ENCODE measurements around the gene ODF2L. TPM values are rescaled to one million over a fixed set of nuclear protein-coding genes. Genes with fewer than 3 reads are reported as not detected.

Gene ODF2L
- total RNA-seq (ENCODE audit: low replicate concordance) = 46.9 and 54.3 TPM in 2 replicates
- long read RNA-seq, transcript ODF2L-213 (2 exons, 1,650 nt) = minor isoform, 5 of 118 reads
- long read RNA-seq, transcript ODF2L-218 (11 exons, 1,422 nt) = major isoform, 13 of 118 reads
- long read RNA-seq, partial matches to known transcripts = 73 of 118 reads
- long read RNA-seq, other reads (novel, unspliced or antisense) = 26 of 118 reads

DNA sequence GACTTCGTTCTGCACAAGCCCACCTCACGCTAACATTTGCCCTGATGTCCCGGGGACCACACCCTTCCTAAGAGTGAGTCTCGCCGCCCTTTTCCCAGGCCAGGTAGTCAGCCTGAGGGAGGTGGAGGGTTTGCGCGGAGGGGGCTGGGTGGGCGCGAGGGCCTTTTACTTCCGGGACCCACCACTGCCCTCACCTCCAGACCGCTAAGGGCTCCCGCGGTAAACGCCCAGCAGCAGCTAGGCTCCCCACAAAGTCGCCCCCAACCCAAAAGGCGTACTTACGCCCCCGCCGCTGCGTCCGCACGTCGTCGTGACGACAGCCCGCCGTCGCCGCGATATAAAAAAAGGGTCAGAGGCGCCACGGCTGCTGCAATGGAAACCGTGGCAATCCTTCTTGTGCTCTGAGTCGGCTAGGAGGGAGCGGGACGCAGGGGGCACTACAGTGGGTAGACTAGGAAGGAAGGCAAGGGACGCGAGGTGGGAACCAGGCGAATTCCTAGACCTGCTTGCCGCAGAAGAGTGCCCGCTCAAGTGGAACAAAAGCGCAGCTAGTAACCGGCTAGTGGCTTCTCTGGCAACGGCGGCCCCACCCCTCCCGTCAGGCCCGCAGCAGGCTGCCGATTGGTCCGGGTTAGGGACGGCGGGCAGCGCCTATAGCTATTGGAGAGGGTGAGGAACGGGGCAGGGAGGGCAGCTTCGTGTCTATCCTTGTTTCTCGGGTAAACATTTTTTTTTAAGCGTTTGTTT, at the start of gene ODF2L:
TSS of gene ODF2L (minus strand) at position 573 of the 747 bp plus-strand sequence. CDS start 9,296 bp downstream, outside the sequence.
- H3K9me3 Mint-ChIP-seq = no peaks in the 10 kb centered on the region
- H3K36me3 Mint-ChIP-seq = peaks cover 20% of the 10 kb centered on the region
- TF ChIP-seq, protein P1, sequence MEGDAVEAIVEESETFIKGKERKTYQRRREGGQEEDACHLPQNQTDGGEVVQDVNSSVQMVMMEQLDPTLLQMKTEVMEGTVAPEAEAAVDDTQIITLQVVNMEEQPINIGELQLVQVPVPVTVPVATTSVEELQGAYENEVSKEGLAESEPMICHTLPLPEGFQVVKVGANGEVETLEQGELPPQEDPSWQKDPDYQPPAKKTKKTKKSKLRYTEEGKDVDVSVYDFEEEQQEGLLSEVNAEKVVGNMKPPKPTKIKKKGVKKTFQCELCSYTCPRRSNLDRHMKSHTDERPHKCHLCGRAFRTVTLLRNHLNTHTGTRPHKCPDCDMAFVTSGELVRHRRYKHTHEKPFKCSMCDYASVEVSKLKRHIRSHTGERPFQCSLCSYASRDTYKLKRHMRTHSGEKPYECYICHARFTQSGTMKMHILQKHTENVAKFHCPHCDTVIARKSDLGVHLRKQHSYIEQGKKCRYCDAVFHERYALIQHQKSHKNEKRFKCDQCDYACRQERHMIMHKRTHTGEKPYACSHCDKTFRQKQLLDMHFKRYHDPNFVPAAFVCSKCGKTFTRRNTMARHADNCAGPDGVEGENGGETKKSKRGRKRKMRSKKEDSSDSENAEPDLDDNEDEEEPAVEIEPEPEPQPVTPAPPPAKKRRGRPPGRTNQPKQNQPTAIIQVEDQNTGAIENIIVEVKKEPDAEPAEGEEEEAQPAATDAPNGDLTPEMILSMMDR (conservative IDR thresholded peaks at IDR 0.05) = peak; percentile 29

GRCh38 chr1:86445919-86446318, 49.8 kb upstream of the ODF2L start:
- no peak for DNase-seq (ENCODE audit: extremely low spot score, unreplicated experiment)
- TF ChIP-seq, protein P1 (conservative IDR thresholded peaks at IDR 0.05) = no peak
- no peak overlapping the region for H3K4me3 Mint-ChIP-seq
- H3K36me3 Mint-ChIP-seq = no peaks in the 10 kb centered on the region
- H3K4me1 Mint-ChIP-seq (ENCODE audit: unreplicated experiment) = no peaks in the 10 kb centered on the region
- H3K9me3 Mint-ChIP-seq = no peaks in the 10 kb centered on the region
- no peak overlapping the region for H3K27ac Mint-ChIP-seq
- H3K27me3 Mint-ChIP-seq = no peaks in the 10 kb centered on the region

More for the DNA sequence above, at the start of gene ODF2L:
- Mint-ChIP-seq H3K27ac (peak within 1 kb of the TSS; percentile 95), H3K27me3 (peaks cover 16% of the 10 kb centered on the region), H3K4me1 (ENCODE audit: unreplicated experiment) (peaks cover 26% of the 10 kb centered on the region), H3K4me3 (peak within 1 kb of the TSS; percentile 97)
- DNase-seq (ENCODE audit: extremely low spot score, unreplicated experiment) = peak; percentile 88

DNA sequence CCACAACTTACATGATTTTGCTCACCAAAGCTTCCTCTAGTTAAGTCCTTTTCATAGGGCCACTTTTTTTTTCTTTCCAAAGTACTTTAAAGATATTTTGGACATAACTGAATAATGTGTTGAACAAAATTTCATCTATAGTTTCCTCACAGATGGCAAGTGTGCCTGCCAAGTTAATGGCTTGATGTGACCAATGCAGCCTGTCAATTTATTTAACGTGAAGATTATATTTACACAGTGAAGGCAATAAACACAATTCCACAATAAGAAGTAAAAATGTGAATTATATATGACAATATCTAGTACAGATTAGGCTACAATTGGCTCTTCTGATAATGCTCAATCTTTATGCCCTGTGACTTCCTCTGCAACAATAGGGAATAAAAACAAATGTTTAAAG, 45.9 kb upstream of the ODF2L start:
- H3K27ac Mint-ChIP-seq = no peak overlapping the region
- no peaks in the 10 kb centered on the region for H3K9me3 Mint-ChIP-seq
- H3K4me3 Mint-ChIP-seq = no peak overlapping the region
- H3K36me3 Mint-ChIP-seq = no peaks in the 10 kb centered on the region
- TF ChIP-seq, protein P1 (conservative IDR thresholded peaks at IDR 0.05) = no peak
- no peaks in the 10 kb centered on the region for H3K4me1 Mint-ChIP-seq (ENCODE audit: unreplicated experiment)
- H3K27me3 Mint-ChIP-seq = peaks cover 11% of the 10 kb centered on the region
- no peak for DNase-seq (ENCODE audit: extremely low spot score, unreplicated experiment)

GRCh38 chr1:86441581-86441980, 45.5 kb upstream of the ODF2L start:
- no peak overlapping the region for H3K27ac Mint-ChIP-seq
- TF ChIP-seq, protein P1 (conservative IDR thresholded peaks at IDR 0.05) = no peak
- no peak overlapping the region for H3K4me3 Mint-ChIP-seq
- no peaks in the 10 kb centered on the region for H3K9me3 Mint-ChIP-seq
- H3K36me3 Mint-ChIP-seq = no peaks in the 10 kb centered on the region
- DNase-seq (ENCODE audit: extremely low spot score, unreplicated experiment) = no peak
- no peaks in the 10 kb centered on the region for H3K4me1 Mint-ChIP-seq (ENCODE audit: unreplicated experiment)
- peaks cover 11% of the 10 kb centered on the region for H3K27me3 Mint-ChIP-seq

- H3K9me3 Mint-ChIP-seq = no peaks in the 10 kb centered on the region
- no peak overlapping the region for H3K4me3 Mint-ChIP-seq
- peaks cover 11% of the 10 kb centered on the region for H3K27me3 Mint-ChIP-seq
- no peaks in the 10 kb centered on the region for H3K4me1 Mint-ChIP-seq (ENCODE audit: unreplicated experiment)
- TF ChIP-seq, protein P1 (conservative IDR thresholded peaks at IDR 0.05) = no peak
- H3K27ac Mint-ChIP-seq = no peak overlapping the region
- no peaks in the 10 kb centered on the region for H3K36me3 Mint-ChIP-seq
- no peak for DNase-seq (ENCODE audit: extremely low spot score, unreplicated experiment)
Measured at GRCh38 chr1:86436041-86436440, 39.9 kb upstream of the ODF2L start.
